HEK293 (cell line): ENCODE data around the gene DLL4.

Experiments used
- CTCF ChIA-PET: fragments of 350-600 bp; formaldehyde crosslinking; extraction: SDS; loops from one replicate; lab custom pipeline; 2021; ENCODE audit warnings: antibody characterized with exemption; lab: Yijun Ruan, JAX
- POLR2A ChIA-PET: fragments of 300-600 bp; formaldehyde crosslinking; extraction: SDS; loops from one replicate; lab custom pipeline; 2020; ENCODE audit warnings: antibody characterized with exemption, inconsistent platforms; lab: Yijun Ruan, JAX
- H3K27ac ChIP-seq: fragments of 200-500 bp; sonication (Bioruptor generic); 2 replicates; pipeline ENCODE4 v1.5.1; 2014; ENCODE audit warnings: low read depth, low read length, control low read depth, inconsistent platforms; ENCODE audit errors: extremely low read depth
- H3K36me3 ChIP-seq, 2 experiments: fragments of 200-500 bp in 1 of 2; sonication (Bioruptor generic) in 1 of 2; 1 replicate in 1 of 2; 2 replicates in 1 of 2; pipeline ENCODE4 v1.5.1; 2014 to 2017; ENCODE audit warnings: inconsistent platforms in 2 of 2, low read length in 2 of 2; ENCODE audit not compliant: control insufficient read depth in 2 of 2, insufficient read depth in 1 of 2
- H3K4me1 ChIP-seq: fragments of 200-500 bp; sonication (Bioruptor generic); 2 replicates; pipeline ENCODE4 v1.5.1; 2014; ENCODE audit warnings: mild to moderate bottlenecking, low read length, inconsistent platforms; ENCODE audit not compliant: control insufficient read depth, insufficient read depth
- H3K4me3 ChIP-seq: 2 replicates; pipeline ENCODE4 v1.5.1; 2011; ENCODE audit warnings: low read depth, mild to moderate bottlenecking, control low read depth, low read length, moderate library complexity
- H3K9me3 ChIP-seq: fragments of 200-500 bp; sonication (Bioruptor generic); 2 replicates; pipeline ENCODE4 v1.5.1; 2014; ENCODE audit warnings: low read depth, low read length, inconsistent platforms; ENCODE audit not compliant: control insufficient read depth, insufficient read depth
- CTCF ChIP-seq: fragments of 450-650 bp; formaldehyde crosslinking; IDR thresholded peaks from 2 replicates; pipeline ENCODE4 v1.5.1; 2016; ENCODE audit warnings: missing biosample characterization, missing genetic modification characterization
- SETDB1 ChIP-seq: IDR thresholded peaks from one replicate; pipeline ENCODE4 v1.6.1; 2017; ENCODE audit warnings: mild to moderate bottlenecking, low read length, moderate library complexity, mixed read lengths; ENCODE audit not compliant: insufficient read length
- ZEB2 ChIP-seq: fragments of 450-650 bp; formaldehyde crosslinking; IDR thresholded peaks from 2 replicates; pipeline ENCODE4 v1.5.1; 2016; ENCODE audit warnings: missing biosample characterization, missing genetic modification characterization
- ZFP69B ChIP-seq: fragments of 450-650 bp; formaldehyde crosslinking; IDR thresholded peaks from 2 replicates; pipeline ENCODE4 v1.5.1; 2016; ENCODE audit warnings: missing biosample characterization, missing genetic modification characterization
- ZNF132 ChIP-seq: fragments of 450-650 bp; formaldehyde crosslinking; IDR thresholded peaks from 2 replicates; pipeline ENCODE4 v1.5.1; 2017; ENCODE audit warnings: missing biosample characterization, missing genetic modification characterization, borderline replicate concordance
- ZNF155 ChIP-seq: fragments of 450-650 bp; formaldehyde crosslinking; IDR thresholded peaks from 2 replicates; pipeline ENCODE4 v1.5.1; 2016; ENCODE audit warnings: missing biosample characterization, missing genetic modification characterization
- ZNF16 ChIP-seq: fragments of 450-650 bp; formaldehyde crosslinking; IDR thresholded peaks from 2 replicates; pipeline ENCODE4 v1.5.1; 2016; ENCODE audit warnings: low read depth, missing biosample characterization, missing genetic modification characterization
- ZSCAN30 ChIP-seq: fragments of 450-650 bp; IDR thresholded peaks from 2 replicates; pipeline ENCODE4 v1.5.1; 2018; ENCODE audit warnings: missing biosample characterization, mild to moderate bottlenecking, missing genetic modification characterization, moderate library complexity
- ZSCAN4 ChIP-seq: fragments of 450-650 bp; formaldehyde crosslinking; IDR thresholded peaks from 2 replicates; pipeline ENCODE4 v1.5.1; 2017; ENCODE audit warnings: missing biosample characterization, missing genetic modification characterization

The DLL4 gene

GRCh38 chr15:40988156-40988555 lies 59.0 kb downstream of the DLL4 start:
- Histone ChIP-seq H3K4me1 (no peaks in the 10 kb centered on the region), H3K27ac (no peak overlapping the region), H3K36me3 (peaks cover 8 to 69% of the 10 kb centered on the region in 2 experiments), H3K9me3 (no peaks in the 10 kb centered on the region), H3K4me3 (no peak overlapping the region)
- CTCF ChIA-PET = no interaction called here
- POLR2A ChIA-PET = interaction anchor here (0.7 kb wide), 1 partner anchor 35 kb away, joined by 3 read pairs; the partner anchor contains the start of gene CHAC1
- TF ChIP-seq ZSCAN4 (tag by site-specific recombination) (no peak), ZNF155 (no peak), ZSCAN30 (tag by site-specific recombination) (no peak), ZEB2 (no peak), SETDB1 (no peak), ZNF132 (no peak), ZFP69B (tag by site-specific recombination) (no peak), ZNF16 (tag by site-specific recombination) (no peak), CTCF (tag by site-specific recombination) (no peak)
